Lung (tissue), 12 donors: ENCODE data around the gene ZFR. TPM values are rescaled to one million over a fixed set of nuclear protein-coding genes. Genes with fewer than 3 reads are reported as not detected.

ENCODE experiments used
- ATAC-seq: fragments of 200-7000 bp; cut with Tn5 transposase; one replicate; pipeline ENCODE4 v1.9.1; 2020; ENCODE audit warnings: moderate number of reproducible peaks; ENCODE audit not compliant: insufficient read depth, low FRiP score
- DNase-seq, 3 donors: peaks; one replicate each; pipeline ENCODE4 v3.0.0-alpha.2; 2013 to 2017
- H3K27ac ChIP-seq, 2 donors: one replicate each; pipeline ENCODE4 v1.5.1; 2013; ENCODE audit warnings: mild to moderate bottlenecking in 2 of 2, moderate library complexity in 2 of 2, control low read depth in 1 of 2, inconsistent platforms in 1 of 2, low read depth in 1 of 2, low read length in 1 of 2
- H3K27me3 ChIP-seq, 3 donors: one replicate each; pipeline ENCODE4 v1.5.1; 2013; ENCODE audit warnings: low read length in 2 of 3; ENCODE audit not compliant: control insufficient read depth in 3 of 3, insufficient read depth in 3 of 3
- H3K36me3 ChIP-seq, 4 donors: one replicate each; pipeline ENCODE4 v1.5.1; 2013; ENCODE audit warnings: low read length in 4 of 4, mild to moderate bottlenecking in 1 of 4, moderate library complexity in 1 of 4; ENCODE audit not compliant: control insufficient read depth in 4 of 4, insufficient read depth in 4 of 4
- H3K4me1 ChIP-seq, 5 donors: one replicate each; pipeline ENCODE4 v1.5.1; 2013; ENCODE audit warnings: low read length in 5 of 5, mild to moderate bottlenecking in 2 of 5, moderate library complexity in 1 of 5; ENCODE audit not compliant: control insufficient read depth in 5 of 5, insufficient read depth in 5 of 5
- H3K4me3 ChIP-seq: one replicate; pipeline ENCODE4 v1.5.1; 2013; ENCODE audit warnings: mild to moderate bottlenecking, control low read depth, moderate library complexity
- H3K9ac ChIP-seq, 2 donors: one replicate each; pipeline ENCODE4 v1.5.1; 2013; ENCODE audit warnings: low read length in 2 of 2, control low read depth in 1 of 2; ENCODE audit not compliant: insufficient read depth in 1 of 2
- H3K9me3 ChIP-seq, 4 donors: one replicate each; pipeline ENCODE4 v1.5.1; 2013; ENCODE audit warnings: low read length in 3 of 4, mild to moderate bottlenecking in 1 of 4, moderate library complexity in 1 of 4; ENCODE audit not compliant: control insufficient read depth in 4 of 4, insufficient read depth in 3 of 4
- CTCF ChIP-seq: IDR thresholded peaks from 2 replicates; pipeline ENCODE4 v1.5.1; 2012; ENCODE audit warnings: mild to moderate bottlenecking; ENCODE audit errors: control extremely low read depth, extremely low read depth
- WGBS, 2 donors: extraction: QIAGEN DNeasy Blood & Tissue Kit; methylation state at CpG; one replicate each; pipeline ENCODE4 v1.1.7; 2013; 5-methylcytosine and 5-hydroxymethylcytosine counted together
- polyA plus RNA-seq, 2 donors: library from polyadenylated mRNA; stranded (reverse); fragments of 200-250 nt; gene quantifications; one replicate each; pipeline ENCODE4 v1.2.1, GENCODE V29; 2013
- total RNA-seq, 2 donors: library from RNA; depleted of rRNA in 1 of 2; stranded (reverse); fragments of >200 nt in 1 of 2; gene quantifications; one replicate each; pipeline ENCODE4 v1.2.1, GENCODE V29; 2014 to 2021
- donor health status: control.
- donor health status: control.
- donor health status: Bipolar disorder and iron deficiency.
- donor health status: healthy.
- donor health status: DM: yes; HTN: yes; CAD: no.

ZFR gene
- total and polyA plus RNA-seq, 4 donors, result 23.0 to 91.8 (median 37.9) TPM

GRCh38 chr5:32365623-32366022 is 78.9 kb downstream of the ZFR start:
- DNase-seq (no peak), ATAC-seq (no peak)
- H3K27ac ChIP-seq, result no peak overlapping the region
- no peaks in the 10 kb centered on the region for H3K9me3 ChIP-seq
- no peaks in the 10 kb centered on the region for H3K4me1 ChIP-seq
- H3K36me3 ChIP-seq, result peaks cover 13 to 45% (median 23%) of the 10 kb centered on the region in 4 donors
- TF ChIP-seq CTCF, result no peak
- H3K9ac ChIP-seq, result no peak overlapping the region
- WGBS, 2 donors, result 98 to 99% methylated on average over 5 of the region's 5 CpGs
- no peaks in the 10 kb centered on the region for H3K27me3 ChIP-seq
- H3K4me3 ChIP-seq, result no peak overlapping the region

- Histone ChIP-seq H3K27ac (no peak overlapping the region), H3K9me3 (no peaks in the 10 kb centered on the region), H3K27me3 (no peaks in the 10 kb centered on the region), H3K9ac (peak overlapping the region in 1 of 2 donors; percentile 23), H3K4me1 (no peaks in the 10 kb centered on the region), H3K4me3 (no peak overlapping the region), H3K36me3 (peaks cover 13 to 38% (median 22%) of the 10 kb centered on the region in 4 donors)
- ATAC-seq, result no peak
- no peak for TF ChIP-seq CTCF
- DNase-seq, result no peak
Measured at GRCh38 chr5:32363030-32363429, 81.5 kb downstream of the ZFR start.

- peak in 1 of 3 donors; percentile 12 for DNase-seq
- no peak overlapping the region for H3K4me3 ChIP-seq
- no peaks in the 10 kb centered on the region for H3K4me1 ChIP-seq
- no peak for ATAC-seq
- H3K9ac ChIP-seq, result no peak overlapping the region
- WGBS, 2 donors, result 68 to 80% methylated on average over 4 of the region's 4 CpGs
- TF ChIP-seq CTCF, result no peak
- no peaks in the 10 kb centered on the region for H3K9me3 ChIP-seq
- H3K27ac ChIP-seq, result no peak overlapping the region
- no peaks in the 10 kb centered on the region for H3K27me3 ChIP-seq
- H3K36me3 ChIP-seq, result peaks cover 13 to 40% (median 21%) of the 10 kb centered on the region in 4 donors
Measured at GRCh38 chr5:32362527-32362926, 82.0 kb downstream of the ZFR start.

- Histone ChIP-seq H3K9ac (no peak overlapping the region), H3K4me1 (no peaks in the 10 kb centered on the region), H3K36me3 (peaks cover 15 to 40% (median 23%) of the 10 kb centered on the region in 4 donors), H3K27ac (no peak overlapping the region), H3K27me3 (no peaks in the 10 kb centered on the region), H3K4me3 (no peak overlapping the region), H3K9me3 (no peaks in the 10 kb centered on the region)
- ATAC-seq, result no peak
- TF ChIP-seq CTCF, result no peak
- no peak for DNase-seq
- 94 to 95% methylated on average over 4 of the region's 4 CpGs for WGBS, 2 donors
Measured at GRCh38 chr5:32360906-32361305, 83.6 kb downstream of the ZFR start.
